Spleen (tissue), 7 donors: ENCODE results near the gene MYO18B.

Experiments used
- CTCF ChIP-seq, 11 experiments: fragments of 200-600 bp in 7 of 11; fragments of 450-650 bp in 4 of 11; sonication (generic) in 4 of 11; IDR thresholded peaks in 8 of 11; conservative IDR thresholded peaks in 3 of 11; 1 replicate in 7 of 11; 2 replicates in 4 of 11; pipeline versions ENCODE4 v1.4.0 to v1.8.0; 2016 to 2021; ENCODE audit warnings: antibody characterized with exemption in 11 of 11, inconsistent platforms in 4 of 11, mild to moderate bottlenecking in 1 of 11
- POLR2A ChIP-seq, 3 donors: fragments of 450-650 bp; IDR thresholded peaks; one replicate each; pipeline ENCODE4 v1.5.1; 2017; ENCODE audit warnings: antibody characterized with exemption in 3 of 3, mild to moderate bottlenecking in 1 of 3
- donor health status: DM: no; HTN: no; CAD: no; lungs with moderate emphysema.
- donor health status: DM: no; HTN: no; CAD: no.
- donor health status: DM: no; HTN: no; CAD: no.

DNA sequence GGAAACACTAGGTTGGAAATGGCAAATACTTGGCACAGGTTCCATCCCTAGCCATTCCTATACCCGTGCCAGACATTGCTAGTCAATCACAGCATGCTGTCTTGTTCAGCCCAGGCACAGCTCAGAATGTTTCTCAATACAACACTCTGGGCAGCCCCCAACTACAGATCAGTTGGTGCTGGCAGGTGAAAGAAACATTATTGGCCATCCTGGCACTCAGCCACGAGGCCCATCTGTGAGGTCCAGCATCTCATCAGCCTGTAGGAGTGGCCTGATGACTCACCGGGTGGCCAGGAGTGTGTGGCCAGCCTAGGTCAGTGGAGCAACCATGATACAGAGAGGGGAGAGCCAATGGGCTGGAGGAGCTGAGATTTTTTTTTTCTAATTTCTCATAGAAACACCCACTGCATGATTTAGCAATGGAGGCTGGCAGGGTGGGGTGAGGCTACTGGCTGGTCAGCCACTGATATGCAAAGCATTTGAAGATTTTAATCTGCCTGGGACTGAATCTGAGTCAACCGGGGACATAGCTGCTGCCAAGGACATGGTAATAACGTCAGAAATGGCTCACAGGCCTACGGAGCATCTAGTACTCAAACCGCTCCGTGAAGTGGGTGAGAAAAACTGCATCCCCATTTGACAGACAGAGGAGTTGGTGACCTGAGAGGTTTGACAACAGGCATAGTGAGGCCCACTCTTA lies 5.4 kb downstream of the MYO18B start:
- TF ChIP-seq POLR2A (IDR thresholded peaks at IDR 0.05): no peak
- no peak for TF ChIP-seq CTCF (IDR thresholded peaks at IDR 0.05 in 8 of 11, conservative IDR thresholded peaks at IDR 0.05 in 3 of 11)
